Measurements from ENCODE around the gene RBBP8.
A peak's percentile ranks its signal among the peaks of the same experiment; 100 is the strongest.

Gene RBBP8

GRCh38 chr18:23038712-23039111 is 105.6 kb downstream of the RBBP8 start:
- no peak overlapping the region for H4K91ac ChIP-seq (ENCODE audit: low read depth, low read length, poor library complexity)
- no peak overlapping the region for H3K18ac ChIP-seq (ENCODE audit: low read length)
- H3K23ac ChIP-seq (ENCODE audit: low read depth, low read length, poor library complexity): no peak overlapping the region
- no peak overlapping the region for H3K4me2 ChIP-seq (ENCODE audit: insufficient read depth, low read length, poor library complexity, severe bottlenecking)
- H2BK12ac ChIP-seq (ENCODE audit: low read length): no peak overlapping the region
- no peak for DNase-seq (ENCODE audit: low spot score)
- H3K27ac ChIP-seq (replicated peaks; ENCODE audit: low read length): no peak overlapping the region
- no CpG with 5 or more reads among the region's 4 CpGs for WGBS, 2 donors (ENCODE audit: extremely low coverage in 2 of 2, insufficient read length in 2 of 2, insufficient replicate concordance in 1 of 2)
- peaks cover 3 to 4% of the 10 kb centered on the region in 2 donors for H3K9me3 ChIP-seq (replicated peaks in 1 of 2; ENCODE audit: control insufficient read depth in 2 of 2, insufficient read depth in 1 of 2, low read depth in 1 of 2, low read length in 2 of 2)
- H3K14ac ChIP-seq (ENCODE audit: low read length): no peak overlapping the region
- H3K4me3 ChIP-seq (ENCODE audit: low read length in 2 of 2): no peak overlapping the region
- H3K4ac ChIP-seq (ENCODE audit: low read length): no peak overlapping the region
- H2AK5ac ChIP-seq (ENCODE audit: low read depth, low read length): no peak overlapping the region
- H2BK120ac ChIP-seq (ENCODE audit: low read depth, low read length): no peak overlapping the region
- H2BK15ac ChIP-seq (ENCODE audit: low read length): no peak overlapping the region
- H3K27me3 ChIP-seq (ENCODE audit: control insufficient read depth in 3 of 3, insufficient read depth in 3 of 3, low read depth in 1 of 3, low read length in 3 of 3): no peaks in the 10 kb centered on the region
- no peaks in the 10 kb centered on the region for H3K79me1 ChIP-seq (ENCODE audit: low read depth, low read length)
- peaks cover 0 to 3% of the 10 kb centered on the region in 2 donors for H3K4me1 ChIP-seq (ENCODE audit: control insufficient read depth in 2 of 2, insufficient read depth in 1 of 2, low read depth in 1 of 2, low read length in 2 of 2)
- no peaks in the 10 kb centered on the region for H3K36me3 ChIP-seq (replicated peaks in 1 of 2; ENCODE audit: control insufficient read depth in 2 of 2, insufficient read depth in 2 of 2, low read length in 2 of 2)
- H3K9ac ChIP-seq (ENCODE audit: low read depth, low read length, poor library complexity): no peak overlapping the region
- H2AFZ ChIP-seq (ENCODE audit: low read length): no peak overlapping the region
- H4K8ac ChIP-seq (ENCODE audit: low read depth, low read length): no peak overlapping the region
- no peak overlapping the region for H2BK5ac ChIP-seq (ENCODE audit: low read length)

GRCh38 chr18:23042133-23042532 is 109.0 kb downstream of the RBBP8 start:
- no peak for DNase-seq (ENCODE audit: low spot score)
- Histone ChIP-seq H2BK120ac (ENCODE audit: low read depth, low read length) (no peak overlapping the region), H4K8ac (ENCODE audit: low read depth, low read length) (no peak overlapping the region), H2AFZ (ENCODE audit: low read length) (no peak overlapping the region), H3K4me3 (ENCODE audit: low read length in 2 of 2) (no peak overlapping the region), H3K36me3 (replicated peaks in 1 of 2; ENCODE audit: control insufficient read depth in 2 of 2, insufficient read depth in 2 of 2, low read length in 2 of 2) (no peaks in the 10 kb centered on the region), H2BK12ac (ENCODE audit: low read length) (no peak overlapping the region), H3K27me3 (ENCODE audit: control insufficient read depth in 3 of 3, insufficient read depth in 3 of 3, low read depth in 1 of 3, low read length in 3 of 3) (no peaks in the 10 kb centered on the region), H3K23ac (ENCODE audit: low read depth, low read length, poor library complexity) (no peak overlapping the region), H3K4me1 (ENCODE audit: control insufficient read depth in 2 of 2, insufficient read depth in 1 of 2, low read depth in 1 of 2, low read length in 2 of 2) (peaks cover 0 to 2% of the 10 kb centered on the region in 2 donors), H4K91ac (ENCODE audit: low read depth, low read length, poor library complexity) (no peak overlapping the region), H2BK5ac (ENCODE audit: low read length) (no peak overlapping the region), H3K9ac (ENCODE audit: low read depth, low read length, poor library complexity) (no peak overlapping the region), H2BK15ac (ENCODE audit: low read length) (no peak overlapping the region), H2AK5ac (ENCODE audit: low read depth, low read length) (no peak overlapping the region), H3K4ac (ENCODE audit: low read length) (no peak overlapping the region), H3K4me2 (ENCODE audit: insufficient read depth, low read length, poor library complexity, severe bottlenecking) (no peak overlapping the region), H3K79me1 (ENCODE audit: low read depth, low read length) (no peaks in the 10 kb centered on the region), H3K27ac (replicated peaks; ENCODE audit: low read length) (no peak overlapping the region), H3K14ac (ENCODE audit: low read length) (no peak overlapping the region), H3K9me3 (replicated peaks in 1 of 2; ENCODE audit: control insufficient read depth in 2 of 2, insufficient read depth in 1 of 2, low read depth in 1 of 2, low read length in 2 of 2) (peaks cover 3 to 4% of the 10 kb centered on the region in 2 donors), H3K18ac (ENCODE audit: low read length) (no peak overlapping the region)

- H2BK5ac ChIP-seq (ENCODE audit: low read length): no peak overlapping the region
- no CpG with 5 or more reads among the region's 7 CpGs for WGBS, 2 donors (ENCODE audit: extremely low coverage in 2 of 2, insufficient read length in 2 of 2, insufficient replicate concordance in 1 of 2)
Measured at GRCh38 chr18:23043803-23044376, 110.8 kb downstream of the RBBP8 start.

GRCh38 chr18:23049698-23050373 is 116.7 kb downstream of the RBBP8 start:
- H3K27ac ChIP-seq (replicated peaks; ENCODE audit: low read length): no peak overlapping the region
- H3K18ac ChIP-seq (ENCODE audit: low read length): peak overlapping the region; percentile 87
- H2AFZ ChIP-seq (ENCODE audit: low read length): peak overlapping the region; percentile 11
- no peak overlapping the region for H2BK12ac ChIP-seq (ENCODE audit: low read length)
- peaks cover 0 to 7% of the 10 kb centered on the region in 2 donors for H3K4me1 ChIP-seq (ENCODE audit: control insufficient read depth in 2 of 2, insufficient read depth in 1 of 2, low read depth in 1 of 2, low read length in 2 of 2)
- H3K14ac ChIP-seq (ENCODE audit: low read length): no peak overlapping the region
- H3K23ac ChIP-seq (ENCODE audit: low read depth, low read length, poor library complexity): no peak overlapping the region
- no peak overlapping the region for H2BK5ac ChIP-seq (ENCODE audit: low read length)
- no peak overlapping the region for H2BK120ac ChIP-seq (ENCODE audit: low read depth, low read length)
- H3K4me2 ChIP-seq (ENCODE audit: insufficient read depth, low read length, poor library complexity, severe bottlenecking): no peak overlapping the region
- no peak overlapping the region for H2BK15ac ChIP-seq (ENCODE audit: low read length)
- no peaks in the 10 kb centered on the region for H3K79me1 ChIP-seq (ENCODE audit: low read depth, low read length)
- DNase-seq (ENCODE audit: low spot score): no peak
- H3K36me3 ChIP-seq (replicated peaks in 1 of 2; ENCODE audit: control insufficient read depth in 2 of 2, insufficient read depth in 2 of 2, low read length in 2 of 2): no peaks in the 10 kb centered on the region
- peak overlapping the region; percentile 10 for H2AK5ac ChIP-seq (ENCODE audit: low read depth, low read length)
- no peak overlapping the region for H3K4ac ChIP-seq (ENCODE audit: low read length)
- no CpG with 5 or more reads among the region's 5 CpGs for WGBS, 2 donors (ENCODE audit: extremely low coverage in 2 of 2, insufficient read length in 2 of 2, insufficient replicate concordance in 1 of 2)
- H3K27me3 ChIP-seq (ENCODE audit: control insufficient read depth in 3 of 3, insufficient read depth in 3 of 3, low read depth in 1 of 3, low read length in 3 of 3): peaks cover 0 to 6% (median 0%) of the 10 kb centered on the region in 3 experiments
- no peak overlapping the region for H3K4me3 ChIP-seq (ENCODE audit: low read length in 2 of 2)
- H3K9me3 ChIP-seq (replicated peaks in 1 of 2; ENCODE audit: control insufficient read depth in 2 of 2, insufficient read depth in 1 of 2, low read depth in 1 of 2, low read length in 2 of 2): no peaks in the 10 kb centered on the region
- no peak overlapping the region for H3K9ac ChIP-seq (ENCODE audit: low read depth, low read length, poor library complexity)
- H4K91ac ChIP-seq (ENCODE audit: low read depth, low read length, poor library complexity): no peak overlapping the region
- H4K8ac ChIP-seq (ENCODE audit: low read depth, low read length): no peak overlapping the region

More at GRCh38 chr18:23043803-23044376, 110.8 kb downstream of the RBBP8 start:
- Histone ChIP-seq H3K9ac (ENCODE audit: low read depth, low read length, poor library complexity) (no peak overlapping the region), H2BK15ac (ENCODE audit: low read length) (no peak overlapping the region), H3K23ac (ENCODE audit: low read depth, low read length, poor library complexity) (no peak overlapping the region), H2BK120ac (ENCODE audit: low read depth, low read length) (no peak overlapping the region), H3K27me3 (ENCODE audit: control insufficient read depth in 3 of 3, insufficient read depth in 3 of 3, low read depth in 1 of 3, low read length in 3 of 3) (no peaks in the 10 kb centered on the region), H2AFZ (ENCODE audit: low read length) (no peak overlapping the region), H3K4me1 (ENCODE audit: control insufficient read depth in 2 of 2, insufficient read depth in 1 of 2, low read depth in 1 of 2, low read length in 2 of 2) (peaks cover 0 to 2% of the 10 kb centered on the region in 2 donors), H3K4me2 (ENCODE audit: insufficient read depth, low read length, poor library complexity, severe bottlenecking) (no peak overlapping the region), H3K9me3 (replicated peaks in 1 of 2; ENCODE audit: control insufficient read depth in 2 of 2, insufficient read depth in 1 of 2, low read depth in 1 of 2, low read length in 2 of 2) (peaks cover 3 to 4% of the 10 kb centered on the region in 2 donors), H3K14ac (ENCODE audit: low read length) (no peak overlapping the region), H2BK12ac (ENCODE audit: low read length) (no peak overlapping the region), H4K91ac (ENCODE audit: low read depth, low read length, poor library complexity) (no peak overlapping the region), H3K4me3 (ENCODE audit: low read length in 2 of 2) (no peak overlapping the region), H3K4ac (ENCODE audit: low read length) (no peak overlapping the region), H4K8ac (ENCODE audit: low read depth, low read length) (no peak overlapping the region), H3K79me1 (ENCODE audit: low read depth, low read length) (no peaks in the 10 kb centered on the region), H2AK5ac (ENCODE audit: low read depth, low read length) (no peak overlapping the region), H3K27ac (replicated peaks; ENCODE audit: low read length) (no peak overlapping the region), H3K18ac (ENCODE audit: low read length) (no peak overlapping the region), H3K36me3 (replicated peaks in 1 of 2; ENCODE audit: control insufficient read depth in 2 of 2, insufficient read depth in 2 of 2, low read length in 2 of 2) (no peaks in the 10 kb centered on the region)
- no peak for DNase-seq (ENCODE audit: low spot score)
